HL-60 (cell line): ENCODE results near the gene SLC5A1.

ENCODE experiments used
- CTCF ChIP-seq: IDR thresholded peaks from one replicate; pipeline ENCODE4 v1.5.1; 2011; ENCODE audit warnings: low read length, control low read depth, inconsistent platforms; ENCODE audit not compliant: insufficient read depth
- GABPA ChIP-seq: IDR thresholded peaks from 2 replicates; pipeline ENCODE4 v1.6.1; 2012; ENCODE audit warnings: low read depth
- POLR2AphosphoS5 ChIP-seq: IDR thresholded peaks from 2 replicates; pipeline ENCODE4 v1.6.1; 2012; ENCODE audit warnings: low read depth
- REST ChIP-seq: IDR thresholded peaks from 2 replicates; pipeline ENCODE4 v1.6.1; 2012; ENCODE audit warnings: low read depth; ENCODE audit not compliant: insufficient replicate concordance

- no peak for TF ChIP-seq REST
- no peak for TF ChIP-seq CTCF
- no peak for TF ChIP-seq GABPA
- no peak for TF ChIP-seq POLR2AphosphoS5
Measured at GRCh38 chr22:32037236-32037635, 5.8 kb upstream of the SLC5A1 start.
